ENCODE data around the gene PRKD3. TPM values are rescaled to one million over a fixed set of nuclear protein-coding genes. Genes with fewer than 3 reads are reported as not detected.

PRKD3 gene
- total and polyA plus RNA-seq, 2 of the 13 experiments (the other 11 are each of a cell fraction or from before 2014, with no cell fraction given): 11.6 to 38.4 TPM

GRCh38 chr2:37324786-37325624 is at the start of gene PRKD3 (continued):
- TF ChIP-seq FLYWCH1 (CRISPR knock-in tag; IDR thresholded peaks at IDR 0.05): 0 out of 2 replicates have a peak, but pooled peaks have one; percentile 65
- no peak for TF ChIP-seq GPBP1L1 (CRISPR knock-in tag; IDR thresholded peaks at IDR 0.05)
- TF ChIP-seq ZHX1 (CRISPR knock-in tag; IDR thresholded peaks at IDR 0.05; ENCODE audit: low read depth): no peak
- 0 out of 2 replicates have a peak, but pooled peaks have one; percentile 53 for TF ChIP-seq ZNF30 (CRISPR knock-in tag; IDR thresholded peaks at IDR 0.05)
- TF ChIP-seq ZNF446 (CRISPR knock-in tag; IDR thresholded peaks at IDR 0.05): peak; percentile 88; the same call in 1 of the 2 replicates
- no peak for TF ChIP-seq ZNF670 (CRISPR knock-in tag; IDR thresholded peaks at IDR 0.05; ENCODE audit: borderline replicate concordance)
- TF ChIP-seq ZNF644 (CRISPR knock-in tag; IDR thresholded peaks at IDR 0.05; ENCODE audit: low read depth): no peak
- TF ChIP-seq ZNF253 (CRISPR knock-in tag; IDR thresholded peaks at IDR 0.05; ENCODE audit: borderline replicate concordance): no peak
- peak; percentile 18; the same call in 1 of the 2 replicates for TF ChIP-seq SATB2 (CRISPR knock-in tag; IDR thresholded peaks at IDR 0.05)
- no peak for TF ChIP-seq TEF (CRISPR knock-in tag; IDR thresholded peaks at IDR 0.05)
- no peak for TF ChIP-seq ZNF296 (CRISPR knock-in tag; conservative IDR thresholded peaks at IDR 0.05)
- no peak for TF ChIP-seq TCF12 (IDR thresholded peaks at IDR 0.05)
- TF ChIP-seq TCF12 (CRISPR knock-in tag; IDR thresholded peaks at IDR 0.05): no peak; the same call in 1 of the 2 replicates
- TF ChIP-seq ZNF343 (CRISPR knock-in tag; IDR thresholded peaks at IDR 0.05): no peak; the same call in 1 of the 2 replicates
- TF ChIP-seq HES4 (CRISPR knock-in tag; IDR thresholded peaks at IDR 0.05; ENCODE audit: borderline replicate concordance): peak; percentile 92; the same call in 1 of the 2 replicates
- TF ChIP-seq ZNF34 (CRISPR knock-in tag; IDR thresholded peaks at IDR 0.05; ENCODE audit: borderline replicate concordance): 0 out of 2 replicates have a peak, but pooled peaks have one; percentile 61
- TF ChIP-seq CBX2 (IDR thresholded peaks at IDR 0.05; ENCODE audit: low read depth, low read length): 0 out of 2 replicates have a peak, but pooled peaks have one; percentile 48
- peak; percentile 99 for TF ChIP-seq CBX2 (CRISPR knock-in tag; IDR thresholded peaks at IDR 0.05; ENCODE audit: low read depth)
- peak; percentile 80 for TF ChIP-seq ZBTB14 (CRISPR knock-in tag; IDR thresholded peaks at IDR 0.05)
- TF ChIP-seq TRIM22 (IDR thresholded peaks at IDR 0.05): no peak
- TF ChIP-seq GTF3A (CRISPR knock-in tag; conservative IDR thresholded peaks at IDR 0.05): no peak
- peak; percentile 42; the same call in 1 of the 2 replicates for TF ChIP-seq ZFX (CRISPR knock-in tag; IDR thresholded peaks at IDR 0.05; ENCODE audit: low read depth)
- TF ChIP-seq ZNF24 (IDR thresholded peaks at IDR 0.05): no peak
